Calu3 (cell line): ENCODE data around the gene DBP. TPM values are rescaled to one million over a fixed set of nuclear protein-coding genes. Genes with fewer than 3 reads are reported as not detected.

ENCODE experiments used
- BruUV-seq: library from RNA; stranded (reverse); fragments of 400-500 nt; replicated peaks from 2 replicates; lab custom pipeline; 2021; lab: Mats Ljungman, UMichigan
- CTCF ChIA-PET: fragments of 300-600 bp; sonication (Branson Sonifier 250); formaldehyde crosslinking; loops from one replicate; lab custom pipeline; 2022; ENCODE audit warnings: antibody characterized with exemption; lab: Charles Lee
- DNase-seq: peaks from one replicate; pipeline ENCODE4 v3.0.0; 2022
- H3K27ac Mint-ChIP-seq: one replicate; pipeline ENCODE4 v1.8.0; 2022; ENCODE audit warnings: mixed read lengths; ENCODE audit not compliant: unreplicated experiment
- H3K27me3 Mint-ChIP-seq: one replicate; pipeline ENCODE4 v1.8.0; 2022; ENCODE audit warnings: mixed read lengths; ENCODE audit not compliant: unreplicated experiment
- H3K36me3 Mint-ChIP-seq: one replicate; pipeline ENCODE4 v1.8.0; 2022; ENCODE audit warnings: mild to moderate bottlenecking, moderate library complexity, mixed read lengths; ENCODE audit not compliant: insufficient read depth, unreplicated experiment
- H3K4me1 Mint-ChIP-seq: one replicate; pipeline ENCODE4 v1.8.0; 2022; ENCODE audit warnings: mild to moderate bottlenecking, low read depth, mixed read lengths; ENCODE audit not compliant: unreplicated experiment
- H3K4me3 Mint-ChIP-seq: one replicate; pipeline ENCODE4 v1.8.0; 2022; ENCODE audit warnings: mild to moderate bottlenecking, low read depth, moderate library complexity, mixed read lengths; ENCODE audit not compliant: unreplicated experiment
- H3K9me3 Mint-ChIP-seq: one replicate; pipeline ENCODE4 v1.8.0; 2022; ENCODE audit warnings: low read depth, mixed read lengths; ENCODE audit not compliant: unreplicated experiment
- CTCF ChIP-seq: fragments of 200-600 bp; IDR thresholded peaks from one replicate; pipeline ENCODE4 v1.8.0; 2022; ENCODE audit warnings: antibody characterized with exemption; ENCODE audit not compliant: unreplicated experiment
- intact Hi-C: fragments of 100-400 bp; cut with micrococcal nuclease; formaldehyde crosslinking; loops from one replicate; pipeline ENCODE4 v1.10.0; 2022; ENCODE audit not compliant: unreplicated experiment
- total RNA-seq: library from RNA; stranded (reverse); gene quantifications from 2 replicates; pipeline ENCODE4 v1.2.3, GENCODE V29; 2022

Gene DBP
- total RNA-seq, 1 experiment from 2014 or later, result 4.3 TPM

- Mint-ChIP-seq H3K4me1 (peaks cover 48% of the 10 kb centered on the region), H3K27me3 (no peaks in the 10 kb centered on the region), H3K9me3 (no peaks in the 10 kb centered on the region), H3K4me3 (no peak overlapping the region), H3K27ac (no peak overlapping the region), H3K36me3 (peaks cover 27% of the 10 kb centered on the region)
- TF ChIP-seq CTCF, result no peak
- no peak for DNase-seq
- CTCF ChIA-PET, result no interaction called here
- intact Hi-C loops, result no loop called here
- no TSS peak for BruUV-seq
These were observed 13.0 kb downstream of the DBP start for GRCh38 chr19:48624067-48624594.

- Mint-ChIP-seq H3K36me3 (peaks cover 27% of the 10 kb centered on the region), H3K27me3 (no peaks in the 10 kb centered on the region), H3K9me3 (no peaks in the 10 kb centered on the region), H3K27ac (no peak overlapping the region), H3K4me3 (no peak overlapping the region), H3K4me1 (peaks cover 44% of the 10 kb centered on the region)
- no peak for TF ChIP-seq CTCF
- intact Hi-C loops, result no loop called here
- CTCF ChIA-PET, result interaction anchor here (0.7 kb wide), 2 partner anchors 52 to 91 kb away, joined by 3 to 4 read pairs; no protein-coding TSS in a partner anchor
- no TSS peak for BruUV-seq
- DNase-seq, result no peak
These were observed 13.6 kb downstream of the DBP start for GRCh38 chr19:48623556-48624066.

- Mint-ChIP-seq H3K27ac (peak overlapping the region; percentile 100), H3K4me1 (peaks cover 47% of the 10 kb centered on the region), H3K4me3 (peak overlapping the region; percentile 94), H3K9me3 (no peaks in the 10 kb centered on the region), H3K36me3 (peaks cover 58% of the 10 kb centered on the region), H3K27me3 (no peaks in the 10 kb centered on the region)
- TF ChIP-seq CTCF, result no peak
- BruUV-seq, result TSS peak; percentile 67
- no peak for DNase-seq
- CTCF ChIA-PET, result interaction anchor here (0.6 to 1.4 kb wide), 2 partner anchors 11 to 36 kb away, joined by 3 to 5 read pairs; no protein-coding TSS in a partner anchor
- intact Hi-C loops, result no loop called here
These were observed 17.2 kb downstream of the DBP start for GRCh38 chr19:48619692-48620585.

- CTCF ChIA-PET, result interaction anchor here (0.5 to 1.4 kb wide), 3 partner anchors 10 to 91 kb away, joined by 3 to 5 read pairs (median 5); partner anchors contain the start of gene DBP
- H3K27me3 Mint-ChIP-seq, result no peaks in the 10 kb centered on the region
- H3K36me3 Mint-ChIP-seq, result peaks cover 64% of the 10 kb centered on the region
- peak; percentile 98 for DNase-seq
- no TSS peak for BruUV-seq
- no peak for TF ChIP-seq CTCF
- no peaks in the 10 kb centered on the region for H3K9me3 Mint-ChIP-seq
- H3K4me3 Mint-ChIP-seq, result peak within 1 kb of the TSS; percentile 94
- intact Hi-C loops, result no loop called here
- peak within 1 kb of the TSS; percentile 100 for H3K27ac Mint-ChIP-seq
- H3K4me1 Mint-ChIP-seq, result peaks cover 52% of the 10 kb centered on the region
These were observed 18.1 kb downstream of the DBP start, which contains the start of the genes RPL18 and SPHK2 for GRCh38 chr19:48618916-48619691. Gene RPL18, minus strand, starts transcription at chr19:48619178. Its CDS starts 35 bp downstream, at chr19:48619143. Gene SPHK2, plus strand, starts transcription at chr19:48619506. Its CDS starts 1,009 bp downstream, at chr19:48620515.
